ENCODE measurements around the gene TRIM62.

TRIM62 gene

DNA sequence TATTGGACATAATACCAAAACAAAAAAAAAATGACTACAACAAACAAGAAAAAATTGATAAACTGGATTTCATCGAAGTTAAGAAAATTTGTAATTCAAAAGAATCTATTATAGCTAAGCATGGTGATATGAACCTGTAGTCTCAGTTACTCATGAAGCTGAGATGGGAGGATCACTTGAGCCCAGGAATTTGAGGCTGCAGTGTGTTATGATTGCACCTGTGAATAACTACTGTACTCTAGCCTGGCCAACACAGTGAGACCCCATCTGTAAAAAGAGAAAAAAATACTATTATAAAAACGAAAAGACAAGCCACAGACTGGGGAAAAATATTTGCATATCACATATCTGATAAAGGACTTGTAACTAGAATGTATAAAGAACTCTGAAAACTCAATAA is 24.5 kb upstream of the TRIM62 start:
- no peaks in the 10 kb centered on the region for H3K27me3 ChIP-seq (replicated peaks; ENCODE audit: control insufficient read depth, insufficient read depth, low read length)
- TF ChIP-seq, protein P1, sequence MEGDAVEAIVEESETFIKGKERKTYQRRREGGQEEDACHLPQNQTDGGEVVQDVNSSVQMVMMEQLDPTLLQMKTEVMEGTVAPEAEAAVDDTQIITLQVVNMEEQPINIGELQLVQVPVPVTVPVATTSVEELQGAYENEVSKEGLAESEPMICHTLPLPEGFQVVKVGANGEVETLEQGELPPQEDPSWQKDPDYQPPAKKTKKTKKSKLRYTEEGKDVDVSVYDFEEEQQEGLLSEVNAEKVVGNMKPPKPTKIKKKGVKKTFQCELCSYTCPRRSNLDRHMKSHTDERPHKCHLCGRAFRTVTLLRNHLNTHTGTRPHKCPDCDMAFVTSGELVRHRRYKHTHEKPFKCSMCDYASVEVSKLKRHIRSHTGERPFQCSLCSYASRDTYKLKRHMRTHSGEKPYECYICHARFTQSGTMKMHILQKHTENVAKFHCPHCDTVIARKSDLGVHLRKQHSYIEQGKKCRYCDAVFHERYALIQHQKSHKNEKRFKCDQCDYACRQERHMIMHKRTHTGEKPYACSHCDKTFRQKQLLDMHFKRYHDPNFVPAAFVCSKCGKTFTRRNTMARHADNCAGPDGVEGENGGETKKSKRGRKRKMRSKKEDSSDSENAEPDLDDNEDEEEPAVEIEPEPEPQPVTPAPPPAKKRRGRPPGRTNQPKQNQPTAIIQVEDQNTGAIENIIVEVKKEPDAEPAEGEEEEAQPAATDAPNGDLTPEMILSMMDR (IDR thresholded peaks at IDR 0.05; ENCODE audit: insufficient read depth, low read length, poor library complexity, severe bottlenecking) = no peak
- no peak for DNase-seq (ENCODE audit: extremely low read depth, insufficient read length)
- H3K4me3 ChIP-seq (replicated peaks; ENCODE audit: low read depth, low read length) = no peak overlapping the region
- no peaks in the 10 kb centered on the region for H3K36me3 ChIP-seq (ENCODE audit: control insufficient read depth, insufficient read depth, low read length)

DNA sequence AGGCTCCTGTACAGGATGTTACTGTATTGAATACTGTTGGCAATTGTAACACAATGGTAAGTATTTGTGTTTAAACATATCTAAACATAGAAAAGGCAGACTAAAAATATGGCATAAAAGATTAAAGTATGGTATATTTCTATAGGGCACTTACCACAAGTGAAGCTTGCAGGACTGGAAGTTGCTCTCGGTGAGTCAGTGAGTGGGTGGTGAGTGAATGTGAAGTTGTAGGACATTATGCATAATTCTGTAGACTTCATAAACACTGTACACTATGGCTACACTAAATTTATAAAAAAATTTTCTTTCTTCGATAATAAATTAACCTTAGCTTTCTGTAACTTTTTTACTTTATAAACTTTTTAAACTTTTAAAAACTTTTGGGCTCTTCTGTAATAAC is 13.7 kb upstream of the TRIM62 start:
- Histone ChIP-seq H3K4me3 (replicated peaks; ENCODE audit: low read depth, low read length) (no peak overlapping the region), H3K27me3 (replicated peaks; ENCODE audit: control insufficient read depth, insufficient read depth, low read length) (no peaks in the 10 kb centered on the region; the same call in 1 of the 2 replicates), H3K36me3 (ENCODE audit: control insufficient read depth, insufficient read depth, low read length) (no peaks in the 10 kb centered on the region)
- TF ChIP-seq, protein P1 (IDR thresholded peaks at IDR 0.05; ENCODE audit: insufficient read depth, low read length, poor library complexity, severe bottlenecking) = no peak
- DNase-seq (ENCODE audit: extremely low read depth, insufficient read length) = no peak

DNA sequence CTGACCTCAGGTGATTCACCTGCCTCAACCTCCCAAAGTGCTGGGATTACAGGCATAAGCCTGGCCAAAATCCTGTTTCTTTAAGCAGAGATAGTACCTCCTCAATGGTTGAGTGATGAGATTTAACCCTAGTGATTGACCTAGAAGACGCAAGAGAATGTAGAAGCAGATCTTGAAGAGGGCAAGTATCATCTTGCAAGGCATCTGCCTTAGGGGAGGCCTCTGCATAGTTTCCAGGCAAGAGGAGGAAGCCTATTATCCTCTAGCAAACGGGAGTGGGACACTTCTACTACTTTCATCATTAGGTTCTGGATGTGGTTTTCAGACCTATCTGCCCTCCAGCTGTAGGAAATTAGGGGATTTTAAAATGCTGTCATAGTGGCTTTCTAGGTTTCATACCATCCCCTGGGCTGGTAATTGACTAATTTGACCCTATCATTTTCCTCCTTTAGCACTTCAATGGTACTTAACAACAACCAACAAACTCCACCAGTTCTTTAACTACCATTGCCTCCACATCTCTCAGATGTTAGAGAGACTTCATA is 10.0 kb upstream of the TRIM62 start:
- Histone ChIP-seq H3K36me3 (ENCODE audit: control insufficient read depth, insufficient read depth, low read length) (no peaks in the 10 kb centered on the region), H3K4me3 (replicated peaks; ENCODE audit: low read depth, low read length) (no peak overlapping the region), H3K27me3 (replicated peaks; ENCODE audit: control insufficient read depth, insufficient read depth, low read length) (peaks cover 1% of the 10 kb centered on the region; the same call in 1 of the 2 replicates)
- DNase-seq (ENCODE audit: extremely low read depth, insufficient read length) = no peak
- TF ChIP-seq, protein P1 (IDR thresholded peaks at IDR 0.05; ENCODE audit: insufficient read depth, low read length, poor library complexity, severe bottlenecking) = no peak

DNA sequence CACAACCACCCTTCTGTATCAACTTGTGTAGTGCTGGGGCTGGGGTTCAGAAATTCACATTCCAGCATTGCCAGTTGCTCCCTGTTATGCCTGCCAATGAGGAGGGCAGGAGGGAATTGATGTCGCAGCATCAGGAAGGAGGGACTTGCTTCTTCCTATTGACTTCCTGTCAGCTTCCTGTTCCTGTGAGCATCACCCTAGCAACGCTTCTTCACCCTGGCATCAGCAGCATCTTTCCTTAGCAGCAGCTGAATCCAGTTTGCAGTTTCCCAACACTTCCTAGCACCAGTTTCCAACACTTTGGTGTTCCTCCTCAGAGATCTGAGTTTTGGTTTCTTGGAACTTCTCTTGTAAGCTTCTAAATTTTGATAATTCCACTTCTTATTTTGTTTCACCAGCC is 8.9 kb upstream of the TRIM62 start:
- Histone ChIP-seq H3K36me3 (ENCODE audit: control insufficient read depth, insufficient read depth, low read length) (no peaks in the 10 kb centered on the region), H3K27me3 (replicated peaks; ENCODE audit: control insufficient read depth, insufficient read depth, low read length) (peaks cover 1% of the 10 kb centered on the region; the same call in 1 of the 2 replicates), H3K4me3 (replicated peaks; ENCODE audit: low read depth, low read length) (no peak overlapping the region)
- no peak for DNase-seq (ENCODE audit: extremely low read depth, insufficient read length)
- TF ChIP-seq, protein P1 (IDR thresholded peaks at IDR 0.05; ENCODE audit: insufficient read depth, low read length, poor library complexity, severe bottlenecking) = no peak

DNA sequence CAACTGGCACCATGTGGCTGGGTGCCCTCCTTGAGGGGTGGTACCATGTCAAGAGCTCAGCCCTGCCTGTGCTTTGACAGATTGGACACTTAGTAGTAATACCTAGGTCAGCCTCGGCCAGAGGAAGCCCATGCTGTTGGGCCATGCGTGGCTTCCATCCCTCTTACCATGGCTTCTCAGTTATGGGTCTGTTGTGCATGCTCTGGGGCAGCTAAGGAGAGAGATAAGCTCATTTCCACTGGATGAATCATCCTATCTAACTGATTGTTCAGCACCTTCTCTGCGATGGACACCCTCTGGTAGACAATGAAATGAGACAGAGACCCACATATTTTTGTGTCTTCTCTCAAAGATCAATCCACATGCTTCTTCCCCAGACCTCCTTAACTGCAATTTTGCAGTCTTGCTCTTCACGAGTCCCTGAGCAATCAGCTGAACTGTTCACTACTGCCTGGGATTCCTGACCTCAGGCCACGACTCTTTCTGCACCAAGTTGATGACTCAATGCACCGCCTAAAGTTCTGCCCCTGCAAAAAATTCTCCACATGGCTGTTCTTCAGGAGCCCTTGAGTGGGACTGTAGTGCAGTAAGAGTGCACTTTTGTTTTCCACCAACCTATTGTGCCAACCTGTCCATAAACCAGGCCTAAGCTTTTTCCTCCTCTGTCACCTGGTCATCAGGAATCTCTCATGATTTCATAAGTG is 6.9 kb upstream of the TRIM62 start:
- peaks cover 1% of the 10 kb centered on the region; the same call in 1 of the 2 replicates for H3K27me3 ChIP-seq (replicated peaks; ENCODE audit: control insufficient read depth, insufficient read depth, low read length)
- no peak overlapping the region for H3K4me3 ChIP-seq (replicated peaks; ENCODE audit: low read depth, low read length)
- DNase-seq (ENCODE audit: extremely low read depth, insufficient read length) = no peak
- no peaks in the 10 kb centered on the region for H3K36me3 ChIP-seq (ENCODE audit: control insufficient read depth, insufficient read depth, low read length)
- TF ChIP-seq, protein P1 (IDR thresholded peaks at IDR 0.05; ENCODE audit: insufficient read depth, low read length, poor library complexity, severe bottlenecking) = no peak
